NCI-H1092 treated with DMSO at 0.1 percent for 48 hours (cell line): Measurements from ENCODE around the gene NUDT13.
"Not testable (repeated sequence)": the region's sequence is repeated elsewhere in the genome, so short reads cannot be mapped to it uniquely, and the experiment has no call there.

Experiments
- DNase-seq: peaks from one replicate; lab custom pipeline; 2025; lab: John Stamatoyannopoulos, UW

Gene NUDT13

DNA sequence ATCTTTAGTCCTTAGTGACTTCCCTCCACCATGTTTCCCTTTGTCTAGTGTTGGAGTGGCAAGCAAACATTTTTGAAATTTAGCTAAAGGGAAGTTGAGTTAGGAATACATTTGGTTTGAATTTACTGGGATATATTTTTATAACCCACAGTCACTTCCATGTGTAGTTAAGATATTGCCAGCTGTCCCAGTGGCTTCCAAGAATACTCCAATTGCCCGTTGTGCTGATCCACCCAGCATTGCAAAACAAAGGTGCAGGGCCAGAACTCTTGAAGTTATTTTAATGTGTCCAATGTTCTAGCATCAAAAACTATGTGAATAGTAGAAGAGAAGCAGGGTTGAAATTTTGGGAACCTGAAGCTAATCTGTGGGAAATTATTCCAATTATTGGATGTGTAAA lies 11.1 kb upstream of the NUDT13 start:
- no peak for DNase-seq

GRCh38 chr10:73106301-73106700 lies 4.0 kb upstream of the NUDT13 start:
- no peak for DNase-seq

DNA sequence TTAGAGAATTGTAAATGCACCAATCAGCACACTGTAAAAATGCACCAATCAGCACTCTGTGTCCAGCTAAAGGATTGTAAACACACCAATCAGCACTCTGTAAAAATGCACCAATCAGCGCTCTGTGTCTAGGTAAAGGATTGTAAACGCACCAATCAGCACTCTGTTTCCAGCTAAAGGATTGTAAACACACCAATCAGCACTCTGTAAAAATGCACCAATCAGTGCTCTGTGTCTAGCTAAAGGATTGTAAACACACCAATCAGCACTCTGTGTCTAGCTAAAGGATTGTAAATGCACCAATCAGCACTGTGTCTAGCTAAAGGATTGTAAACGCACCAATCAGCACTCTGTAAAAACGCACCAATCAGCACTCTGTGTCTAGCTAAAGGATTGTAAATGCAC lies 1.0 kb upstream of the NUDT13 start:
- DNase-seq: not testable (repeated sequence)

DNA sequence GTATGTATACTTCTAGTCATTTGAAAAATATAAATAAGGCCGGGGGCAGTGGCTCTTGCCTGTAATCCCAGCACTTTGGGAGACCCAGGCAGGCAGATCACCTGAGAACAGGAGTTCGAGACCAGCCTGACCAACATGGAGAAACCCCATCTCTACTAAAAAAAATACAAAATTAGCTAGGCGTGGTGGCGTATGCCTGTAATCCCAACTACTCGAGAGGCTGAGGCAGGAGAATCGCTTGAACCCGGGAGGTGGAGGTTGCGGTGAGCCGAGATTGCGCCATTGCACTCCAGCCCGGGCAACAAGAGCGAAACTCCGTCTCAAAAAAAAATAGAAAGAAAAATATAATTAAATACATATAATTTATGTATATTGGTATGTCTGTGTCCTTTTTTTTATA lies 1.8 kb downstream of the NUDT13 start:
- DNase-seq: not testable (repeated sequence)

DNA sequence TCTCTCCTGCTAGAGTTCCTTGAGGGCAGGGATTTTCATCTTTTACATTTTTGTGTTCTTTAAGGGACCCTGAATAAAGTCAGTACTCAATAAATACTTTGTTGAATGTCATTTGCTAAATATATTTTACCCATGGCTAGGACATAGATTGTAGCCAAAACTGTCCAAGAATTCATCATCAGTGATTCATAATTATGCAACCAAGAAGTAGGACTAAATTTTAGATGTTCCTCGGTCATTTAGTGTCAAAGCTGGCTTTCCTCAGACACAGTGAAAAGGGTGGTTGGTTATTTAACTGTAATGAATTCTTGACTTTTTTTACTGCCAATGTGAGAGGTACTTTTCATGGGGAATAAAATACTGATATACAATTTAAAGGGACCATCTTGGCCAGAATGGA lies 3.3 kb downstream of the NUDT13 start:
- DNase-seq: no peak

- no peak for DNase-seq
Measured at GRCh38 chr10:73116017-73116416, 5.8 kb downstream of the NUDT13 start.

- DNase-seq: no peak
Measured at GRCh38 chr10:73117976-73118743, 7.9 kb downstream of the NUDT13 start.

DNA sequence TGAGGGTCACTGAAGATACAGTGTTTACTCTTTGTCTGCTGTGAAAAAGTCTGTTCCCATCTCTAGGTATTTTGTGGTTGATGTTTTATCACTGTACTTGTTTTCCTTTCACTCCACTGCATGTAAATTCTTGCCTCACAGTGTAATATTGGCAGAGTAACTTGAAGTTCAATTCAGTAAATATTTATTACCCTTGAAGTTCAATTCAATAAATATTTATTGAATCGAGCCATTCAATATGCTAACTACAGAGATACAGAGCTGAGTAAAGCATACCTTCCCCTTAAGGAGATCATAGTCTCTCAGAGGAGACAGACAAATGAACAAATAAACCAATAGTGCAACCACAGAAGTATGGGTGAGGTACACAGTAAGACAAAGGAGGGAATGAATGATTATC lies 9.2 kb downstream of the NUDT13 start:
- DNase-seq: no peak

- no peak for DNase-seq
Measured at GRCh38 chr10:73119952-73120351, 9.7 kb downstream of the NUDT13 start.

DNA sequence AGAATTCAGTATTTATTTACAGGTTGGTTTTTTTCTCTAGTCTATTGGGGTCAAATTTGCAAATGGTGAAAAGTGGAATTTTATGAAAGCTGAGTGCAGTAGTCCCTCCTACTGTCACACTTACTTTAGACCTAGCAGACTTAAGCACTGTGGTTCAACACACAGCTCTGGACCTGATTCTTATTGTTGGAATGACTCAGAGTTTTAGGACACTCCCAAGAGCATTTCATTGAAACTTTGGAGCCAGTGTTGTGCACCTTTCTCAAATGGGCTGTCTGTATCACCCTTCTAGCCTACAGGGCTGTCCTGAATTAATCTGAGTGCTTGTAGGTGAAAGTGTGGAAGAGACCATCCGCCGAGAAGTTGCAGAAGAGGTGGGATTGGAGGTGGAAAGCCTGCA lies 16.1 kb downstream of the NUDT13 start:
- no peak for DNase-seq

GRCh38 chr10:73131301-73131700 lies 21.0 kb downstream of the NUDT13 start:
- no peak for DNase-seq

DNA sequence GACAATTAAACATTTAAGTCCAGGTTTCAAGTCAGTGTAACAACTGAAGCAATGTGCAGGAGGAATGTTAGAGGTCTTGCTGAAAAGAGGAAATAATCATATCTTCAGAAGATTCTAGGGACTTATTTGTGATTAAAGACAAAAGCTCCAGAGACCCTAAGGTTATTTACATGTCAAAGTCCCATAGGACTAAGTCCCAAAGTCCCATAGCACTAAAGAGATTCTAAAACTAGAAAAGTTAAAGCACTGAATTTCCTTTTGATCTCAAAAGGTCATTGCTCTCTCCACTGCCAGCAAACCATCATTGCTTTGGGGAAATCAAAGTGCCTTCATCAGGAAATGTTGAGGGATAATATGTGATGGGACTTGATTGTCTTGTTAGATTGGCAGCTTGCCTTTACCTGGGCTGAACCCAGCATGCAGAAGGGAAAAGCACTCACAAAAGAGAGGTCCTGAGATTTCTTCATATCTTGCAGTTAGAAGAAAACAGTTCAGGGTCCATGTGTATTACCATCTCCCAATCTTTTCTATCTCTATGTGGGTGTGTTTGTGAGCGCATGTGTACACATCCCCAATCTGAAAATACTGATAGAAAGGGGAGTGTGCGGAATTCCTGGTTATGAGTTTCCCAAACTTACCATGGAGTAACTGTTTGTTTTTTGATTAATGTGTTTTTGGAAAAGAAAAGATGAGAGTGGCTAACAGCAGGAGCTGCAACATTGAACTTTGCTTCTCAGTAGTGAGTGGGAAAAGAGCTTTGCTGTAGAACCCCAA lies 21.8 kb downstream of the NUDT13 start:
- no peak for DNase-seq

- DNase-seq: no peak
Measured at GRCh38 chr10:73134727-73135126, 24.5 kb downstream of the NUDT13 start.

GRCh38 chr10:73136627-73137026 lies 26.4 kb downstream of the NUDT13 start:
- no peak for DNase-seq

- no peak for DNase-seq
Measured at GRCh38 chr10:73139251-73139650, 29.0 kb downstream of the NUDT13 start.

DNA sequence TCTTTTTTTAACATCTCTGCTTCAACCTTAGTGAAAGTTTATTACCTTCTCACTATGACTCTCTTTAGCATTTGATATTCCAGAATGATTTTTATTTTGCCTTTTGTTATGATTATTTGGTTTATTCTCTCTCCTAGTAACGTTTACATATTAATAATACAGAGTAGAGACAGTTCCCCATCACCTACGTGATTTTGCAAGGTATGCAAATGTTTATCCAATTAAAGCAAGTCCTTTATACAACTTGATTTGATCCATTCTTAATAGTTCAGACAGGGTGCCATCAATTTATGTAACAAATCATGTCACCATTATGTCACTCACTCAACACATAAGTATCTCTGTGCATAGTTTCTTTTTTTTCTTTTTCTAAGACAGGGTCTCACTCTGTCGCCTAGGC lies 31.3 kb downstream of the NUDT13 start:
- no peak for DNase-seq

DNA sequence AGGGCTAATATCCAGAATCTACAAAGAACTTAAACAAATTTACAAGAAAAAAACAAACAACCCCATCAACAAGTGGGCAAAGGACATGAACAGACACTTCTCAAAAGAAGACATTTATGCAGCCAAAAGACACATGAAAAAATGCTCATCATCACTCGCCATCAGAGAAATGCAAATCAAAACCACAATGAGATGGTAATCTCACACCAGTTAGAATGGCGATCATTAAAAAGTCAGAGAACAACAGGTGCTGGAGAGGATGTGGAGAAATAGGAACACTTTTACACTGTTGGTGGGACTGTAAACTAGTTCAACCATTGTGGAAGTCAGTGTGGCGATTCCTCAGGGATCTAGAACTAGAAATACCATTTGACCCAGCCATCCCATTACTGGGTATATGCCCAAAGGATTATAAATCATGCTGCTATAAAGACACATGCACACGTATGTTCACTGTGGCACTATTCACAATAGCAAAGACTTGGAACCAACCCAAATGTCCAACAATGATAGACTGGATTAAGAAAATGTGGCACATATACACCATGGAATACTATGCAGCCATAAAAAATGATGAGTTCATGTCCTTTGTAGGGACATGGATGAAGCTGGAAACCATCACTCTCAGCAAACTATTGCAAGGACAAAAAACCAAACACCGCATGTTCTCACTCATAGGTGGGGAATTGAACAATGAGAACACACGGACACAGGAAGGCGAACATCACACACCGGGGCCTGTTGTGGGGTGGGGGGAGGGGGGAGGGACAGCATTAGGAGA lies 40.6 kb downstream of the NUDT13 start:
- DNase-seq: not testable (repeated sequence)

DNA sequence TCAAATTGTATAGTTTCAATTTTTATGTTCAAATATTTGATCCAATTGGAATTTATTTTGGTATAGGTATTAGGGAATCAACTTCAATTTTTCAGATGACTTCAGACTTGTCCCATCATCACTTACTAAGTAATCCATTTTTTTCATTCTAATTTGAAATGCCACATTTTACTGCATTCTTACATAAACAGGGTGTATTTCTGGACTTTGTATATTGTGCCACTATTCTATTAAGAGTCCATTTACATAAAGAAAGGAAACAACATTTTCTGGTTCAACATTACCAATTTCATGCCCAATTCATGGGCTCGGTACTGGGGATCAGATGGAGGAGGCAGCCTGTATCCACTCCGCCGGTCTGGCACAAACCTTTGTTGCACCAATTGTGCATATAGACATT lies 41.8 kb downstream of the NUDT13 start:
- no peak for DNase-seq

DNA sequence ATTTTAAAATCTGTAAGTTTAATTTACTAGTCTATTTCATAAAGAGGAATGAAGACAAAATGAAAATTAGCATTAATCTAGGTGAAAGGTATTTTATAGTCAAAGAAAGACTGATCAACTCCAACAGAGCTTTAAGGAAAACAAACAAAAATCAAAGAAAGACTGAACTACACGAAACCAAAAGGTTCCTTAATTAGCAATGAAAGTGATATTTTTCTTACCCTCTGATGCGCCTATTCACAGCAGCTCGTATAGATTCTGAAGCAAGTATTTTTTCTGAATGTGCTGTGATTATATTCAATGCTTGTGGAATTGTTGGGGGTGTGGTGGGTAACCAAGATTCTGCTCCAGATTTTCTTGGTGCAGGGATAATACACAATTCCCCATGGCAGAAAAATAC lies 45.8 kb downstream of the NUDT13 start:
- DNase-seq: no peak

GRCh38 chr10:73159038-73159648 lies 48.9 kb downstream of the NUDT13 start:
- peak; percentile 23 for DNase-seq

GRCh38 chr10:73161079-73161478 lies 50.8 kb downstream of the NUDT13 start:
- no peak for DNase-seq

DNA sequence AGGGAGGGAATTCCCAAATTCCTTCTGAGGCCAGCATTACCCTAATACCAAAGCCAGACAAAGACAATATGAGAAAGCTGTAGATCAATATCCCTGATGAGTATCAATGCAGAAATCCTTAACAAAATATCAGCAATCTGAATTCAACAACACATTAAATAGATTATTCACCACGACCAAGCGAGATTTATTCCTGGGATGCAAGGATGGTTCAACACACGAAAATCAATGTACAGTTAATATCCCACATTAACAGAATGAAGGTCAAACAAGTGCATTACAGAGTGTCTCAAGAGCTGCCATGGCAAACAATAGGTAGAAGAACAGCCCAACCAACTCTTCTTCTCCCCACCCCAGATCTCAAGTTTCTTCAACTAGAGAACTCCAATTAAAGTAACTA lies 51.4 kb downstream of the NUDT13 start:
- no peak for DNase-seq
